BE2C (cell line): ENCODE data around the gene FHOD3.

Experiments
- DNase-seq: peaks from one replicate; pipeline ENCODE4 v3.0.0-alpha.2; 2020
- H3K27me3 ChIP-seq: fragments of 250-450 bp; sonication (Bioruptor Pico); 2 replicates; pipeline ENCODE4 v1.5.1; 2020; ENCODE audit warnings: mild to moderate bottlenecking
- H3K36me3 ChIP-seq: fragments of 250-450 bp; sonication (Bioruptor Pico); 2 replicates; pipeline ENCODE4 v1.5.1; 2020; ENCODE audit warnings: mild to moderate bottlenecking
- H3K4me1 ChIP-seq: fragments of 250-450 bp; sonication (Bioruptor Pico); 2 replicates; pipeline ENCODE4 v1.5.1; 2020
- H3K4me3 ChIP-seq: 2 replicates; pipeline ENCODE4 v1.5.1; 2011; ENCODE audit warnings: low read depth, low read length
- H3K9me3 ChIP-seq: fragments of 250-450 bp; sonication (Bioruptor Pico); 2 replicates; pipeline ENCODE4 v1.5.1; 2020
- CTCF ChIP-seq: IDR thresholded peaks from 2 replicates; pipeline ENCODE4 v1.5.1; 2012; ENCODE audit warnings: mild to moderate bottlenecking, low read depth, low read length

The FHOD3 gene

GRCh38 chr18:36465970-36466369 is 168.5 kb downstream of the FHOD3 start:
- no peaks in the 10 kb centered on the region for H3K9me3 ChIP-seq
- no peak overlapping the region for H3K4me3 ChIP-seq
- H3K27me3 ChIP-seq = no peaks in the 10 kb centered on the region
- no peaks in the 10 kb centered on the region for H3K36me3 ChIP-seq
- H3K4me1 ChIP-seq = no peaks in the 10 kb centered on the region
- DNase-seq = no peak
- no peak for TF ChIP-seq CTCF

- no peak for TF ChIP-seq CTCF
- Histone ChIP-seq H3K9me3 (no peaks in the 10 kb centered on the region), H3K36me3 (no peaks in the 10 kb centered on the region), H3K4me1 (no peaks in the 10 kb centered on the region), H3K4me3 (no peak overlapping the region), H3K27me3 (no peaks in the 10 kb centered on the region)
- no peak for DNase-seq
Observed at GRCh38 chr18:36467614-36468013, 170.1 kb downstream of the FHOD3 start.

- no peak for TF ChIP-seq CTCF
- Histone ChIP-seq H3K9me3 (no peaks in the 10 kb centered on the region), H3K27me3 (no peaks in the 10 kb centered on the region), H3K4me1 (no peaks in the 10 kb centered on the region), H3K36me3 (no peaks in the 10 kb centered on the region), H3K4me3 (no peak overlapping the region)
- DNase-seq = peak; percentile 31
Observed at GRCh38 chr18:36468161-36468560, 170.6 kb downstream of the FHOD3 start.

- no peaks in the 10 kb centered on the region for H3K4me1 ChIP-seq
- no peaks in the 10 kb centered on the region for H3K27me3 ChIP-seq
- H3K4me3 ChIP-seq = no peak overlapping the region
- no peaks in the 10 kb centered on the region for H3K36me3 ChIP-seq
- no peaks in the 10 kb centered on the region for H3K9me3 ChIP-seq
- no peak for DNase-seq
- no peak for TF ChIP-seq CTCF
Observed at GRCh38 chr18:36469461-36469860, 171.9 kb downstream of the FHOD3 start.

GRCh38 chr18:36470896-36471295 is 173.4 kb downstream of the FHOD3 start:
- H3K27me3 ChIP-seq = no peaks in the 10 kb centered on the region
- H3K9me3 ChIP-seq = no peaks in the 10 kb centered on the region
- no peak for DNase-seq
- no peaks in the 10 kb centered on the region for H3K36me3 ChIP-seq
- no peak overlapping the region for H3K4me3 ChIP-seq
- no peak for TF ChIP-seq CTCF
- no peaks in the 10 kb centered on the region for H3K4me1 ChIP-seq

- H3K9me3 ChIP-seq = no peaks in the 10 kb centered on the region
- no peaks in the 10 kb centered on the region for H3K36me3 ChIP-seq
- DNase-seq = no peak
- no peaks in the 10 kb centered on the region for H3K27me3 ChIP-seq
- no peaks in the 10 kb centered on the region for H3K4me1 ChIP-seq
- H3K4me3 ChIP-seq = no peak overlapping the region
- TF ChIP-seq CTCF = no peak
Observed at GRCh38 chr18:36471393-36471792, 173.9 kb downstream of the FHOD3 start.
